ENCODE results near the gene TNC. TPM values are rescaled to one million over a fixed set of nuclear protein-coding genes. Genes with fewer than 3 reads are reported as not detected.

Gene TNC
- total RNA-seq, 2 experiments from 2014 or later = 0.12 TPM; not detected in 1

- H3K27me3 Mint-ChIP-seq = peaks cover 2% of the 10 kb centered on the region
- DNase-seq = no peak
- peaks cover 14% of the 10 kb centered on the region for H3K4me1 Mint-ChIP-seq
- CTCF ChIA-PET = interaction anchor here (1.3 to 1.7 kb wide), 3 partner anchors 13 to 24 kb away, joined by 3 to 4 read pairs (median 4); no protein-coding TSS in a partner anchor
- no peaks in the 10 kb centered on the region for H3K36me3 Mint-ChIP-seq (ENCODE audit: low read depth)
- H3K9me3 Mint-ChIP-seq = no peaks in the 10 kb centered on the region
- H3K4me3 Mint-ChIP-seq = no peak overlapping the region
- no peak overlapping the region for H3K27ac Mint-ChIP-seq
- POLR2A ChIA-PET = no interaction called here
Observed at GRCh38 chr9:115024925-115025535, 92.9 kb downstream of the TNC start.

- Mint-ChIP-seq H3K4me1 (peaks cover 10% of the 10 kb centered on the region), H3K27me3 (peaks cover 2% of the 10 kb centered on the region), H3K36me3 (ENCODE audit: low read depth) (no peaks in the 10 kb centered on the region), H3K4me3 (no peak overlapping the region), H3K9me3 (no peaks in the 10 kb centered on the region), H3K27ac (no peak overlapping the region)
- POLR2A ChIA-PET = no interaction called here
- DNase-seq = no peak
- CTCF ChIA-PET = no interaction called here
Observed at GRCh38 chr9:115022760-115023434, 95.1 kb downstream of the TNC start.

GRCh38 chr9:115018547-115019435, 99.2 kb downstream of the TNC start:
- H3K4me1 Mint-ChIP-seq = peaks cover 20% of the 10 kb centered on the region
- H3K27ac Mint-ChIP-seq = no peak overlapping the region
- H3K4me3 Mint-ChIP-seq = no peak overlapping the region
- DNase-seq = no peak
- H3K9me3 Mint-ChIP-seq = no peaks in the 10 kb centered on the region
- ChIA-PET CTCF (no interaction called here), POLR2A (no interaction called here)
- H3K27me3 Mint-ChIP-seq = no peaks in the 10 kb centered on the region
- no peaks in the 10 kb centered on the region for H3K36me3 Mint-ChIP-seq (ENCODE audit: low read depth)

DNA sequence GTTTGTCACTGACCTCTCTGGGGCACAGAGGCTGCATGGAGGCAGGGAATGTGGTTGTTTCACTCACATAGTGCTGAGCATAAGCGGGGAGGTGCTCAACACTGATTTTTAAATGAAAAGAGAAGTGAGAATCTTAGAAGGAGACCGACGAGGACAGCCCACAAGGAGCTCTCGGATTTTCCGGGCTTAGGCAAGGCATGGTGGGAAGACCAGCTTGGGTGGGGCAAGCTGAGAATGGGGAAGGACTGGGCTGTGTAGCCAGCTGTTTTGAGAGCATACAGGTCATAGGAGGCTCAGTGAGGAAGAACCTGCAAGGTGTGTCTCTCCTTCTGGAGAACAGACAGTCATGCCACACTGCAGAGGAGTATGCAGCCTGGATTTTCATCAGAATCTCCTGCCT, 101.6 kb downstream of the TNC start:
- Mint-ChIP-seq H3K9me3 (no peaks in the 10 kb centered on the region), H3K4me1 (peaks cover 35% of the 10 kb centered on the region), H3K27me3 (no peaks in the 10 kb centered on the region), H3K27ac (no peak overlapping the region), H3K4me3 (no peak overlapping the region), H3K36me3 (ENCODE audit: low read depth) (peaks cover 5% of the 10 kb centered on the region)
- ChIA-PET POLR2A (no interaction called here), CTCF (interaction anchor here (1.4 to 4.3 kb wide), 3 partner anchors 277 to 354 kb away, joined by 4 to 34 read pairs (median 5); partner anchors contain the start of gene TEX48)
- no peak for DNase-seq

GRCh38 chr9:115015018-115015635, 102.8 kb downstream of the TNC start:
- Mint-ChIP-seq H3K9me3 (no peaks in the 10 kb centered on the region), H3K4me3 (no peak overlapping the region), H3K36me3 (ENCODE audit: low read depth) (peaks cover 5% of the 10 kb centered on the region), H3K27ac (no peak overlapping the region), H3K4me1 (peaks cover 40% of the 10 kb centered on the region), H3K27me3 (peaks cover 2% of the 10 kb centered on the region)
- ChIA-PET CTCF (interaction anchor here (0.6 to 4.3 kb wide), 14 partner anchors 26 to 601 kb away, joined by 3 to 34 read pairs (median 4); partner anchors contain the start of gene TEX48), POLR2A (no interaction called here)
- DNase-seq = no peak

- DNase-seq = no peak
- ChIA-PET POLR2A (no interaction called here), CTCF (interaction anchor here (0.6 to 4.3 kb wide), 16 partner anchors 25 to 661 kb away, joined by 3 to 34 read pairs (median 4); partner anchors contain the start of gene TEX48)
- H3K9me3 Mint-ChIP-seq = no peaks in the 10 kb centered on the region
- peak overlapping the region; percentile 78 for H3K27ac Mint-ChIP-seq
- peaks cover 45% of the 10 kb centered on the region for H3K4me1 Mint-ChIP-seq
- peaks cover 2% of the 10 kb centered on the region for H3K27me3 Mint-ChIP-seq
- H3K4me3 Mint-ChIP-seq = no peak overlapping the region
- H3K36me3 Mint-ChIP-seq (ENCODE audit: low read depth) = peaks cover 5% of the 10 kb centered on the region
Observed at GRCh38 chr9:115014438-115014837, 103.5 kb downstream of the TNC start.

DNA sequence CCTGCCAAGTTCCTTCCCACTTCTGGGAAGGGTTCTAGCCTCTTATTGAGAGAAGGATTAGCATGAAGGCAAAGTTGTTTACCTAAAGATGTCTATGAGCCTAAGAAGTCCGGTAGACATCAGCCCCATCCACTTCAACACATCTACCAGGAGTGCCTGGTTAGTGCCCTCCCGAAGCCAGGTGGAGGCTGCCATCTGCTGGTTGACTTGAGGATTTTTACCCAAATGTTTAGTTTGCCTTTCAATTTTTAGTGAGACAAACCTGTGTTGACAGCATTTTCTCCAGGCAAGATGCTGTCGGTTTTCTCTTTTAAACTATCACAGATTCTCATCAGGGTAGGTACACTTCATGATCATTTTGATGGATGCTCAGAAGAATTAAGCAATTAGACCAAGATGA, 104.0 kb downstream of the TNC start:
- POLR2A ChIA-PET = no interaction called here

DNA sequence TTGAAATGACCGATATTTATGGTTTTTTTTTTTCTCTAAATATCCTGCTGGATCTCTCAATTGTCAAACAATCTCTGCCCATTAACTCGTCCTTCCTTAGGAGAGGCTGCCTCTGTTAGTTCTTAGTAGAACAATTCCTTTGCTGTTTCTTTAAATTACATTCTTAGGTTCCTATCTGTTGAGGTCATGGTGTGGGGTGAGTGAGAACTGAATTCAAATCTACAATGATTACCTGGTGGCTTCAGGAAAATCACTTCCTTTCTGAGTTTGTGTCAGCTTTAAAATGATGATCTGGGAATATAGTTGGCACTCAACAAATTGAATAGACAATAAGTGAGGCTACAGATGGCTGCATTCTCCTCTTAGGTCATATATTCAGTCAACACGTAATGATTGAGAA, 105.5 kb downstream of the TNC start:
- no peak for DNase-seq
- peaks cover 2% of the 10 kb centered on the region for H3K27me3 Mint-ChIP-seq
- H3K9me3 Mint-ChIP-seq = no peaks in the 10 kb centered on the region
- ChIA-PET CTCF (interaction anchor here (1.0 to 2.4 kb wide), 4 partner anchors 8 to 331 kb away, joined by 3 to 22 read pairs (median 4); partner anchors contain the start of gene TEX48), POLR2A (no interaction called here)
- H3K4me1 Mint-ChIP-seq = peaks cover 56% of the 10 kb centered on the region
- H3K4me3 Mint-ChIP-seq = no peak overlapping the region
- H3K36me3 Mint-ChIP-seq (ENCODE audit: low read depth) = peaks cover 5% of the 10 kb centered on the region
- peak overlapping the region; percentile 1 for H3K27ac Mint-ChIP-seq

More for the DNA sequence above, 104.0 kb downstream of the TNC start:
- Mint-ChIP-seq H3K27ac (peak overlapping the region; percentile 78), H3K9me3 (no peaks in the 10 kb centered on the region), H3K27me3 (peaks cover 2% of the 10 kb centered on the region), H3K36me3 (ENCODE audit: low read depth) (peaks cover 5% of the 10 kb centered on the region), H3K4me3 (no peak overlapping the region), H3K4me1 (peaks cover 49% of the 10 kb centered on the region)
- CTCF ChIA-PET = interaction anchor here (0.6 to 4.3 kb wide), 13 partner anchors 24 to 660 kb away, joined by 3 to 34 read pairs (median 4); partner anchors contain the start of gene TEX48
- peak; percentile 91 for DNase-seq

DNA sequence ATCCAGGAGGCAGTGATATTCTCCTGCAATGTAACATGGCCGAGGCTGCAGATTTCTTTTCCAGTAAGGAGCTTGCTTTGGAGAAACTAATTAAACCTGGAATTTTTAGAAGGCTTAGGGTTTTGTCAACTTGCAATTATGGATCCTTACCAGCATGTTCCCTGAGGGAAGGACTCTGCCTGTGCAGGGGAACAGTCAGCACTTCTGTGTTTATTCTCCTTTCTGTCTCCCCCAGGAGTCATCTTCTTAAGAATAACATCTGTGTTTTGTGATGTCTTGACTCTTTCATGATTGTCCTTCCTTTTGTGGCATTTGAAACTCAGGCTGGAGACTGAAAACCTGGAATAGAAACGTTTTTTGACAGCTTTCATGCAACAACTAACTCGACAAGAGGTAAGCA, 107.1 kb downstream of the TNC start:
- no peak for DNase-seq
- peaks cover 2% of the 10 kb centered on the region for H3K27me3 Mint-ChIP-seq
- CTCF ChIA-PET = interaction anchor here (0.8 to 2.4 kb wide), 3 partner anchors 22 to 329 kb away, joined by 3 to 22 read pairs (median 3); partner anchors contain the start of gene TEX48
- no peaks in the 10 kb centered on the region for H3K9me3 Mint-ChIP-seq
- peaks cover 9% of the 10 kb centered on the region for H3K36me3 Mint-ChIP-seq (ENCODE audit: low read depth)
- no peak overlapping the region for H3K27ac Mint-ChIP-seq
- no peak overlapping the region for H3K4me3 Mint-ChIP-seq
- H3K4me1 Mint-ChIP-seq = peaks cover 70% of the 10 kb centered on the region
- POLR2A ChIA-PET = no interaction called here

- peaks cover 2% of the 10 kb centered on the region for H3K27me3 Mint-ChIP-seq
- peaks cover 16% of the 10 kb centered on the region for H3K36me3 Mint-ChIP-seq (ENCODE audit: low read depth)
- DNase-seq = no peak
- H3K9me3 Mint-ChIP-seq = no peaks in the 10 kb centered on the region
- ChIA-PET POLR2A (no interaction called here), CTCF (interaction anchor here (1.0 to 1.5 kb wide), 4 partner anchors 15 to 270 kb away, joined by 4 to 6 read pairs (median 4); no protein-coding TSS in a partner anchor)
- H3K4me3 Mint-ChIP-seq = no peak overlapping the region
- peaks cover 68% of the 10 kb centered on the region for H3K4me1 Mint-ChIP-seq
- no peak overlapping the region for H3K27ac Mint-ChIP-seq
Observed at GRCh38 chr9:115008536-115009270, 109.3 kb downstream of the TNC start.

GRCh38 chr9:115006660-115007059, 111.3 kb downstream of the TNC start:
- H3K4me1 Mint-ChIP-seq = peaks cover 54% of the 10 kb centered on the region

More at GRCh38 chr9:115006660-115007059, 111.3 kb downstream of the TNC start:
- no peak for DNase-seq
- Mint-ChIP-seq H3K9me3 (no peaks in the 10 kb centered on the region), H3K4me3 (no peak overlapping the region), H3K36me3 (ENCODE audit: low read depth) (peaks cover 13% of the 10 kb centered on the region), H3K27me3 (peaks cover 2% of the 10 kb centered on the region), H3K27ac (peak overlapping the region; percentile 42)
- ChIA-PET POLR2A (interaction anchor here (0.6 kb wide), 1 partner anchor 76 kb away, joined by 3 read pairs; no protein-coding TSS in a partner anchor), CTCF (interaction anchor here (0.7 to 3.0 kb wide), 12 partner anchors 10 to 392 kb away, joined by 3 to 9 read pairs (median 3); no protein-coding TSS in a partner anchor)

Measured in activated CD4-positive, alpha-beta T cell treated with anti-CD3 and anti-CD28 coated beads, Interleukin-2, amount 10 ng/mL, durations not matched to agents 7 days and 5 days (primary cell).